ENCODE measurements around the gene KRT9. TPM values are rescaled to one million over a fixed set of nuclear protein-coding genes. Genes with fewer than 3 reads are reported as not detected.

Gene KRT9
- total RNA-seq, 2 experiments from 2014 or later, result not detected

DNA sequence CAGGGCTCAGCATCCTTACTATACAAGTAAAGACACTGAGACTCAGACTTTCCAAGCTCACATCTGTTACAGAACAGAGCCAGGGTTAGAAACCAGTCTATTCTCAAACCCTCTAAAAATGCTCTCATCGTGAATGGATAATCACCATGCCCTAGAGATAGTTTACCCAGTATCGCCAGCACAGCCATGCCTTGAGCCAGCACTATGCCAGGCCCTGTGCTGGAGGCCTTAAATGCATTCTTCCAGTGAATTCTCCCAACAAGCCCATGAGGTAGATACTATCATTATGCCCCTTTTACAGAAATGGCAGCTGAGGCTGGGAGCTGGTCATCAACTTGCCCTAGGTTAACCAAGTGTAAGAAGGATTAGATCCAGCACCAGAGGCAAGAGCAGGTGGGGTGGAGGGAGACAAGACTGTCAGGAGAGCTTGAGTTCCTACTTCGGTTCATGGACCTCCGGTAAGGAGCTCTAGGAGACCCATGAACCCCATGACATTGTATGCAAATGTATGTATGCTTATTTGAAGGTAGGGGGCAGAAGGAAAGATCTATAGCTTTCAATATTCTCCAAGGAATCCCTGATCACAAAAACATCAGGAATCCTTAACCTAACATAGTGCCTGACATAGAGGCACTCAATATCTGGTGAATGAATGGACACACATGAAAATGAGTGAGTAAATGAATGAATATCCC is 9.7 kb upstream of the KRT9 start:
- ChIA-PET CTCF (no interaction called here), POLR2A (no interaction called here)
- H3K27ac Mint-ChIP-seq, result no peak overlapping the region
- H3K4me1 Mint-ChIP-seq (ENCODE audit: low read depth), result no peaks in the 10 kb centered on the region
- no peaks in the 10 kb centered on the region for H3K9me3 Mint-ChIP-seq
- H3K36me3 Mint-ChIP-seq (ENCODE audit: low read depth), result no peaks in the 10 kb centered on the region
- no peak for DNase-seq
- peaks cover under 1 to 13% of the 10 kb centered on the region in 2 experiments for H3K27me3 ChIP-seq (ENCODE audit: control insufficient read depth in 1 of 2, insufficient read depth in 2 of 2, low read length in 2 of 2)
- peaks cover 62% of the 10 kb centered on the region for H3K27me3 Mint-ChIP-seq
- no peak overlapping the region for H3K4me3 ChIP-seq (ENCODE audit: low read length)
- intact Hi-C loops (cut with DNase I, micrococcal nuclease), result no loop called here
- no peak for ATAC-seq (ENCODE audit: poor library complexity)
- H3K36me3 ChIP-seq (ENCODE audit: insufficient read depth, low read length), result no peaks in the 10 kb centered on the region
- TF ChIP-seq, protein P1, sequence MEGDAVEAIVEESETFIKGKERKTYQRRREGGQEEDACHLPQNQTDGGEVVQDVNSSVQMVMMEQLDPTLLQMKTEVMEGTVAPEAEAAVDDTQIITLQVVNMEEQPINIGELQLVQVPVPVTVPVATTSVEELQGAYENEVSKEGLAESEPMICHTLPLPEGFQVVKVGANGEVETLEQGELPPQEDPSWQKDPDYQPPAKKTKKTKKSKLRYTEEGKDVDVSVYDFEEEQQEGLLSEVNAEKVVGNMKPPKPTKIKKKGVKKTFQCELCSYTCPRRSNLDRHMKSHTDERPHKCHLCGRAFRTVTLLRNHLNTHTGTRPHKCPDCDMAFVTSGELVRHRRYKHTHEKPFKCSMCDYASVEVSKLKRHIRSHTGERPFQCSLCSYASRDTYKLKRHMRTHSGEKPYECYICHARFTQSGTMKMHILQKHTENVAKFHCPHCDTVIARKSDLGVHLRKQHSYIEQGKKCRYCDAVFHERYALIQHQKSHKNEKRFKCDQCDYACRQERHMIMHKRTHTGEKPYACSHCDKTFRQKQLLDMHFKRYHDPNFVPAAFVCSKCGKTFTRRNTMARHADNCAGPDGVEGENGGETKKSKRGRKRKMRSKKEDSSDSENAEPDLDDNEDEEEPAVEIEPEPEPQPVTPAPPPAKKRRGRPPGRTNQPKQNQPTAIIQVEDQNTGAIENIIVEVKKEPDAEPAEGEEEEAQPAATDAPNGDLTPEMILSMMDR (IDR thresholded peaks at IDR 0.05), result no peak
- no peak overlapping the region for H3K27ac ChIP-seq (ENCODE audit: low read depth in 1 of 2, low read length in 2 of 2)
- H3K4me3 Mint-ChIP-seq, result no peak overlapping the region
- H3K9me3 ChIP-seq (ENCODE audit: control insufficient read depth in 1 of 2, insufficient read depth in 1 of 2, low read length in 2 of 2), result peaks cover 0 to 3% of the 10 kb centered on the region in 2 experiments
- H3K4me1 ChIP-seq (ENCODE audit: insufficient read depth, low read length), result no peaks in the 10 kb centered on the region

DNA sequence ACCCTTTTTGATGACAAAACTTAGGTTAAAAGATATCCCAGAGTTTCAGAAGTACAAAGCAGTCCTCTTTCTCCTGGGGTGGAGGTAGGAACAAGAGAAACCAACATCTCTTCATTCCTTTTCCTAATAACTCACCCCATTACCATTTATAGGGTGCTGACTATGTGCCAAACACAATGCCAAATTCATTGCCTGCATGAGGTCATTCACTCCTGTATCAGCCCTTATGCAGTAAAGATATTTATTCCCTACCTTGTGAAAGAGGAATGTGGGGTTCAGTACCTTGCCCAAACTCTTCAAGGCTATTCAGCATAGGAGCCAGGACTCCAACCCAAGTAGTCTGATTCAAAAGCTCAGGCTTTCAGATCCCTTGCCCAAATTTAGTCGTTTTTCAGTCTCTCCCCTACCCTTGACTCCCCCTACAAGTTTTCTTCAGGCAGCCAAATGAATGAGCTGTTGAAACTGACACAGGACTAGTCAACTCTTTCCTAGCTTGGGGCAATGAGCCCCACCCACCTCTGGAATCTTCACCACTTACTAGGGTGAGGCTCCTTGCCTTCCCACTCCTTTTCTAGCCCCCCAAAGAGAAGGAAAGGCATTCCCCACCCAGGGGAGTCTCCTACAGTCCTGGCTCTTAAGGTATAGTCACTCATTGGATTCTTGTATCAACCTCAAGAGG is 9.0 kb upstream of the KRT9 start:
- H3K4me3 ChIP-seq (ENCODE audit: low read length), result no peak overlapping the region
- DNase-seq (no peak), ATAC-seq (ENCODE audit: poor library complexity) (no peak)
- peaks cover 0 to 3% of the 10 kb centered on the region in 2 experiments for H3K9me3 ChIP-seq (ENCODE audit: control insufficient read depth in 1 of 2, insufficient read depth in 1 of 2, low read length in 2 of 2)
- no peak overlapping the region for H3K27ac Mint-ChIP-seq
- no peak overlapping the region for H3K27ac ChIP-seq (ENCODE audit: low read depth in 1 of 2, low read length in 2 of 2)
- ChIA-PET CTCF (no interaction called here), POLR2A (no interaction called here)
- no peaks in the 10 kb centered on the region for H3K9me3 Mint-ChIP-seq
- H3K4me1 Mint-ChIP-seq (ENCODE audit: low read depth), result no peaks in the 10 kb centered on the region
- no peaks in the 10 kb centered on the region for H3K36me3 Mint-ChIP-seq (ENCODE audit: low read depth)
- H3K4me3 Mint-ChIP-seq, result no peak overlapping the region
- H3K27me3 Mint-ChIP-seq, result peaks cover 67% of the 10 kb centered on the region
- H3K4me1 ChIP-seq (ENCODE audit: insufficient read depth, low read length), result no peaks in the 10 kb centered on the region
- intact Hi-C loops (cut with DNase I, micrococcal nuclease), result no loop called here
- H3K27me3 ChIP-seq (ENCODE audit: control insufficient read depth in 1 of 2, insufficient read depth in 2 of 2, low read length in 2 of 2), result peaks cover 3 to 19% of the 10 kb centered on the region in 2 experiments
- TF ChIP-seq, protein P1 (IDR thresholded peaks at IDR 0.05), result no peak
- no peaks in the 10 kb centered on the region for H3K36me3 ChIP-seq (ENCODE audit: insufficient read depth, low read length)

DNA sequence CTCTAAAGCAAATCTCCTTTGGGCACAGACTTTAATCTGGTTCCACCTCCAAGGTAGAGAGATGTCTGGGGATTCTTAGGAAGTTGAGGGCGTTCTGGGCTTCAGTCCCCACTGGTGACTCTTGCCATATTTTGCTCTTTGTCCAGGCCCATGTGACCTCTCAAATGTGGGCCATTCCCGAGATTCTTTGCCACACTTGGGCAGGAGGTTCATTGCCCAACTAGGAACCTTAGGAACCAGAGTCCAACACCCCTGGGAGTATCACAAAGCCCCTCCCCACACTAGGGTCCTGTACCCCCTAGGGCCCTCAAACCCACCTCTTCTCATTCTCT is 8.4 kb upstream of the KRT9 start:
- ChIA-PET POLR2A (no interaction called here), CTCF (interaction anchor here (0.7 kb wide), 1 partner anchor 31 kb away, joined by 5 read pairs; no protein-coding TSS in a partner anchor)
- intact Hi-C loops (cut with DNase I, micrococcal nuclease), result no loop called here
- no peaks in the 10 kb centered on the region for H3K4me1 Mint-ChIP-seq (ENCODE audit: low read depth)
- no peak for ATAC-seq (ENCODE audit: poor library complexity)
- Histone ChIP-seq H3K9me3 (ENCODE audit: control insufficient read depth in 1 of 2, insufficient read depth in 1 of 2, low read length in 2 of 2) (peaks cover 0 to 3% of the 10 kb centered on the region in 2 experiments), H3K36me3 (ENCODE audit: insufficient read depth, low read length) (no peaks in the 10 kb centered on the region), H3K27me3 (ENCODE audit: control insufficient read depth in 1 of 2, insufficient read depth in 2 of 2, low read length in 2 of 2) (peaks cover 6 to 22% of the 10 kb centered on the region in 2 experiments), H3K4me3 (ENCODE audit: low read length) (no peak overlapping the region), H3K27ac (ENCODE audit: low read depth in 1 of 2, low read length in 2 of 2) (no peak overlapping the region), H3K4me1 (ENCODE audit: insufficient read depth, low read length) (no peaks in the 10 kb centered on the region)
- TF ChIP-seq, protein P1 (IDR thresholded peaks at IDR 0.05), result no peak
- H3K4me3 Mint-ChIP-seq, result no peak overlapping the region
- no peak overlapping the region for H3K27ac Mint-ChIP-seq
- peaks cover 65% of the 10 kb centered on the region for H3K27me3 Mint-ChIP-seq
- DNase-seq, result no peak
- no peaks in the 10 kb centered on the region for H3K9me3 Mint-ChIP-seq
- no peaks in the 10 kb centered on the region for H3K36me3 Mint-ChIP-seq (ENCODE audit: low read depth)
